HG02798 (cell line): Measurements from ENCODE around the gene CD7.

Experiments used
- ATAC-seq: cut with Tn5 transposase; IDR thresholded peaks from one replicate; pipeline ENCODE4 v1.9.1; 2021; ENCODE audit warnings: mild to moderate bottlenecking; ENCODE audit not compliant: unreplicated experiment, poor library complexity

CD7 gene

DNA sequence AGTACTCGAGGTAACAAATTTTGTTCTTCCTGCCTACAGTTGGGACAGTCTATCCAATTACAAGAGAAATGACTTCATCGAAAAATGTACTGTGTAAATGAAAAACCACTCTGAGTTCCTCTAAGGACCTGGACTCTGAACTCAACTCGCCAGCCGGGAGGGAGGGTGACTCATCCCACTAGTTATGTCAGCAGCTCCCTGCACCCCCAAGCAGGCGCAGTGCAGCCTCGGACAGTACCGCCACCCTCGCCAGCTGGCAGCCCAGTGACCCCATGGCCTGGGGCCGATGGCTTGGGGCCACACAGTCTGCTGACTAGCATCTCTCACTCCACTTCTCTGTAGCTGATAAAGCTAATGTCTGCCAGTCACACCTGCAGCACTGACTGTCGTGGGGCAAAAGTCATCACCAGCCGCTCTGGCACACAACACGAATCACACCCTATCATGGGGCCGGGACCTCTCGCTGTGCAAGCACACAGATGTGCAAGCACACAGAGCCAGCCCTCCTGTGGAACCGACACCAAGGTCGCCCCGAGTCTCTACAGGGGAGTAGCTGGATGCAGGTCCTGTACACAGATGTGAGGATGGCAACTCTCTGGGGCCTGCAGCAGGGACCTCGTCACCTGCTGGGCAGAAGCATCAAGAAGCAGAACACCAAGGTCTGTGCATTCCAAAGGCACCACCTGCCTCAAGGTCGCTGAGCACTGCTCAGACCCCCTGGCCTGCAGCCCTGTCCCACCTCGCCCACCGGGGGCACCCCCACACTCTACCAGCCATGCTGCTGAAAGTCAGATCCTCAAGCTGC is 49.6 kb downstream of the CD7 start:
- ATAC-seq, result no peak

DNA sequence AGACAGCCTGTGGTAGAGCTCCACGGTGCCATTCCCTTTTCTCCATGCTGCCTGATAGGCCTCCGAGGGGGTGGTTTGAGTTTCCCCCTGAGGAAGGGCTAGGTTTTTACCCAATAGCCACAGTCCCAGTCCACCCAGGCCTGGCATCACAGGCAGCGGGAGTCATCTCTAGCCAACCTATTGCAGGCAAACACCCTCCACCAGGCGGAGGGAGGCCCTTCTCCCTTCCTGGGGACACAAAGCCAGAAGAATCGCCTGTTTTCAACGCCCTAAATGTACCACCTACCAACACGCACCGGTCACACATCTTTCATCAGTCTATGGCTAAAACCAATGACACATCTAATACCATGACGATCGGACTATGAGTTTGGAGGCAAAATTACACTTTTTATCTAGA is 51.3 kb downstream of the CD7 start:
- no peak for ATAC-seq
